ENCODE results near the gene KIT. TPM values are rescaled to one million over a fixed set of nuclear protein-coding genes. Genes with fewer than 3 reads are reported as not detected.

The KIT gene
- total and polyA plus RNA-seq, 2 experiments from 2014 or later: 1.1 to 6.7 TPM

DNA sequence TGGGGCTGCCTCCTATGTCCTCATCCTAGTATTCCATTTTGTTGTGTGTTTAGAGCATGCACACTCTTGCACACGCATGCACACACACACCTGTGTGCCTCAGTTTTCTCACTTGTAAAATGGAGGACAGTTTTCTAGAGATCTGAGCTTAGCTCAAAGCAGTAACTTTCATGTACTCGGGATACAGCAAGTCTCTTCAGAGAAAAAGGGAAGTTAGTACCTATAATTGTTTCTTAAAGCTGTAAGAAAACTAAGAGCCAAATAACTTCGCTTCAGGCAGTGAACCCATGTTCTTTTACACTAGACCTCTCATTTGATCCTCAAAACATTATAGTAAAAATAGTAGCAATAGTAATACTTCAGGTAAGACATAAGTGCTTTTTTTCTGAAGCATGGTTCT is 49.6 kb downstream of the KIT start:
- Histone ChIP-seq H3K36me3 (ENCODE audit: low read depth) (no peaks in the 10 kb centered on the region), H3K4me3 (no peak overlapping the region), H3K4me1 (ENCODE audit: insufficient read depth) (no peaks in the 10 kb centered on the region), H3F3A (ENCODE audit: insufficient read depth) (no peaks in the 10 kb centered on the region), H3K27me3 (replicated peaks; ENCODE audit: insufficient read depth) (no peaks in the 10 kb centered on the region), H3K27ac (no peak overlapping the region), H4K20me1 (ENCODE audit: insufficient read depth) (no peaks in the 10 kb centered on the region), H3K9ac (no peak overlapping the region), H2AFZ (no peak overlapping the region), H3K4me2 (ENCODE audit: unreplicated experiment) (no peak overlapping the region), H3K9me3 (ENCODE audit: low read depth) (no peaks in the 10 kb centered on the region), H3K79me2 (ENCODE audit: insufficient read depth) (no peaks in the 10 kb centered on the region), H3K9me2 (ENCODE audit: insufficient read depth) (no peaks in the 10 kb centered on the region)
- in situ Hi-C loops (cut with MboI): no loop called here
- no peak for DNase-seq
- no peak for TF ChIP-seq EZH2phosphoT487 (IDR thresholded peaks at IDR 0.05; ENCODE audit: insufficient read depth, low read depth)
- TF ChIP-seq EZH2 (IDR thresholded peaks at IDR 0.05; ENCODE audit: insufficient read depth, poor library complexity, severe bottlenecking): no peak
- 68 to 76% methylated on average over 3 of the region's 3 CpGs for WGBS, 2 experiments (ENCODE audit: low coverage in 1 of 2, low lambda C conversion rate in 2 of 2, missing lambda C conversion rate in 2 of 2)

GRCh38 chr4:54708339-54709279 is 50.9 kb downstream of the KIT start:
- no peaks in the 10 kb centered on the region for H3K9me3 ChIP-seq (ENCODE audit: low read depth)
- no peak overlapping the region for H3K9ac ChIP-seq
- H3K27ac ChIP-seq: no peak overlapping the region
- no peaks in the 10 kb centered on the region for H3K4me1 ChIP-seq (ENCODE audit: insufficient read depth)
- H3F3A ChIP-seq (ENCODE audit: insufficient read depth): no peaks in the 10 kb centered on the region
- H2AFZ ChIP-seq: no peak overlapping the region
- H4K20me1 ChIP-seq (ENCODE audit: insufficient read depth): no peaks in the 10 kb centered on the region
- no peaks in the 10 kb centered on the region for H3K36me3 ChIP-seq (ENCODE audit: low read depth)
- H3K4me3 ChIP-seq: no peak overlapping the region
- H3K79me2 ChIP-seq (ENCODE audit: insufficient read depth): no peaks in the 10 kb centered on the region
- DNase-seq: no peak
- no peaks in the 10 kb centered on the region for H3K9me2 ChIP-seq (ENCODE audit: insufficient read depth)
- no peaks in the 10 kb centered on the region for H3K27me3 ChIP-seq (replicated peaks; ENCODE audit: insufficient read depth)
- WGBS, 2 experiments (ENCODE audit: low coverage in 1 of 2, low lambda C conversion rate in 2 of 2, missing lambda C conversion rate in 2 of 2): 73% methylated on average over 16 to 19 of the region's 20 CpGs
- H3K4me2 ChIP-seq (ENCODE audit: unreplicated experiment): no peak overlapping the region
- in situ Hi-C loops (cut with MboI): no loop called here
- TF ChIP-seq EZH2 (IDR thresholded peaks at IDR 0.05; ENCODE audit: insufficient read depth, poor library complexity, severe bottlenecking) (no peak), EZH2phosphoT487 (IDR thresholded peaks at IDR 0.05; ENCODE audit: insufficient read depth, low read depth) (no peak)

- Histone ChIP-seq H3K4me2 (ENCODE audit: unreplicated experiment) (no peak overlapping the region), H3K9me2 (ENCODE audit: insufficient read depth) (no peaks in the 10 kb centered on the region), H3K9me3 (ENCODE audit: low read depth) (no peaks in the 10 kb centered on the region), H3K9ac (no peak overlapping the region), H3K4me3 (no peak overlapping the region), H4K20me1 (ENCODE audit: insufficient read depth) (no peaks in the 10 kb centered on the region), H3F3A (ENCODE audit: insufficient read depth) (no peaks in the 10 kb centered on the region), H3K27ac (no peak overlapping the region), H3K36me3 (ENCODE audit: low read depth) (no peaks in the 10 kb centered on the region), H3K79me2 (ENCODE audit: insufficient read depth) (no peaks in the 10 kb centered on the region), H3K27me3 (replicated peaks; ENCODE audit: insufficient read depth) (no peaks in the 10 kb centered on the region), H3K4me1 (ENCODE audit: insufficient read depth) (no peaks in the 10 kb centered on the region), H2AFZ (no peak overlapping the region)
- 69 to 72% methylated on average over 8 of the region's 8 CpGs for WGBS, 2 experiments (ENCODE audit: low coverage in 1 of 2, low lambda C conversion rate in 2 of 2, missing lambda C conversion rate in 2 of 2)
- no peak for DNase-seq
- in situ Hi-C loops (cut with MboI): no loop called here
- no peak for TF ChIP-seq EZH2 (IDR thresholded peaks at IDR 0.05; ENCODE audit: insufficient read depth, poor library complexity, severe bottlenecking)
- TF ChIP-seq EZH2phosphoT487 (IDR thresholded peaks at IDR 0.05; ENCODE audit: insufficient read depth, low read depth): no peak
Observed at GRCh38 chr4:54709400-54709799, 51.6 kb downstream of the KIT start.

DNA sequence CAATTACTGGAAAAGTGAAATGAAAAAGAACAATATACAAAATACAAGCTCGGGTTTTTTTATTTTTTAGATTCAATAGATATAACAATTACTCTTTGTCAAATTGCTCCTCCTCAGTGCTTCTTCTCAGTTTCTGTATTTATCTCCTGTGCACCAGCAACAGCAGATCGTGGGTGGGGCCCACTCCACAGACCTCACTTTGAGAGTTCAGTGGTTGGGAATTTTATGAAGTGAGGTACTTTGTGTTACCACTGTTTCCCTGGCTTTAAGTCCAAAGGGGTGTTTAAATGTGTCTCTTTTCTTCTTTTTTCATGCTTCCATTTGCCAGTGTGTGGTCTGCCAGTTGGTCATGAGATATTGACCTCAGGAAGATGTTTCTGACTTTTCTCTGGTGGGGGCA is 54.4 kb downstream of the KIT start:
- TF ChIP-seq EZH2phosphoT487 (IDR thresholded peaks at IDR 0.05; ENCODE audit: insufficient read depth, low read depth): no peak
- no peak for TF ChIP-seq EZH2 (IDR thresholded peaks at IDR 0.05; ENCODE audit: insufficient read depth, poor library complexity, severe bottlenecking)
- in situ Hi-C loops (cut with MboI): no loop called here
- Histone ChIP-seq H3K9me2 (ENCODE audit: insufficient read depth) (no peaks in the 10 kb centered on the region), H4K20me1 (ENCODE audit: insufficient read depth) (no peaks in the 10 kb centered on the region), H3K27me3 (replicated peaks; ENCODE audit: insufficient read depth) (no peaks in the 10 kb centered on the region), H3K4me1 (ENCODE audit: insufficient read depth) (no peaks in the 10 kb centered on the region), H3K36me3 (ENCODE audit: low read depth) (no peaks in the 10 kb centered on the region), H3K9ac (no peak overlapping the region), H3K4me2 (ENCODE audit: unreplicated experiment) (no peak overlapping the region), H2AFZ (no peak overlapping the region), H3F3A (ENCODE audit: insufficient read depth) (no peaks in the 10 kb centered on the region), H3K79me2 (ENCODE audit: insufficient read depth) (no peaks in the 10 kb centered on the region), H3K27ac (no peak overlapping the region), H3K9me3 (ENCODE audit: low read depth) (no peaks in the 10 kb centered on the region), H3K4me3 (no peak overlapping the region)
- no peak for DNase-seq
- 52 to 54% methylated on average over 2 of the region's 2 CpGs for WGBS, 2 experiments (ENCODE audit: low coverage in 1 of 2, low lambda C conversion rate in 2 of 2, missing lambda C conversion rate in 2 of 2)
